ENCODE data around the gene BCAS1. TPM values are rescaled to one million over a fixed set of nuclear protein-coding genes. Genes with fewer than 3 reads are reported as not detected.

The BCAS1 gene
- total RNA-seq, 4 donors from 2014 or later = 0.35 to 1.0 TPM; not detected in 2

DNA sequence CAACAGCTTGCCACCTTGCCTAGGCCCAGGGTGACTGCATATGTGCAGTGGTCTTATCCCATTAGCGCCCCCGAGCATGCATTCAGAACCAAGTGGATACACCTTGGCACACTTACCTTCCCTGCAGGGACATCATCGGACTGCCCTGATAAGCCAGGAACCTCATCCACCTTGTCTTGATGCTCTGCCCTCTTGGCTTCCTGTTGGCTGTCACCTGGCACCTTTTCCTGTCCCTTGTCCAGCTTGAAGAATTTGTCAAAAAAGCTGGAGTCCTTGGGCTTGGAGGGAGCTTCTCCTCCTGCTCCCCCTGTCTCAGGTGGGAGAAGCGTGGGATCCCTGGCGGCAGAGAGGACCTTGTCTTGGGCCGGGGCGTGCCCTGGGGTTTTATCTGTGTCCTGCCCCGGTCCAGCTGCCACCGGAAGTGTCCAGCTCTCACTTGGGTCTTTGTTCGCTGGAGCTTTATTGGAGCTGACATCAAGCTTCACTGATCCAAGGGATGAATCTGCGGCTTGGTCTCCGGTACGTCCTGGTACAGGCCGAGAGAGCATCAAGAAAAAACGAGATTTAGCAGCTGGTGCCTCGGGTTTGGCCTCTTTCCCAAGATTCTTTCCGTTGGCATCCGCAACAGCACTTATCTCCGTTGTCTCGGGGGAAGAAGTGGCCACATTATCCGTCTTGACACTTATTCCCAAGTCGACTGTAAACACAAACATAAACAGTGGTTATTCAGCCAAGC, 42.0 kb downstream of the BCAS1 start:
- no peak for ATAC-seq
- no peak overlapping the region for H3K4me3 ChIP-seq
- H3K4me1 ChIP-seq = no peaks in the 10 kb centered on the region
- WGBS, 2 donors (ENCODE audit: low coverage in 1 of 2) = 75 to 84% methylated on average over 2 to 11 of the region's 22 CpGs
- peaks cover 16% of the 10 kb centered on the region for H3K27me3 ChIP-seq
- TF ChIP-seq, protein P1, sequence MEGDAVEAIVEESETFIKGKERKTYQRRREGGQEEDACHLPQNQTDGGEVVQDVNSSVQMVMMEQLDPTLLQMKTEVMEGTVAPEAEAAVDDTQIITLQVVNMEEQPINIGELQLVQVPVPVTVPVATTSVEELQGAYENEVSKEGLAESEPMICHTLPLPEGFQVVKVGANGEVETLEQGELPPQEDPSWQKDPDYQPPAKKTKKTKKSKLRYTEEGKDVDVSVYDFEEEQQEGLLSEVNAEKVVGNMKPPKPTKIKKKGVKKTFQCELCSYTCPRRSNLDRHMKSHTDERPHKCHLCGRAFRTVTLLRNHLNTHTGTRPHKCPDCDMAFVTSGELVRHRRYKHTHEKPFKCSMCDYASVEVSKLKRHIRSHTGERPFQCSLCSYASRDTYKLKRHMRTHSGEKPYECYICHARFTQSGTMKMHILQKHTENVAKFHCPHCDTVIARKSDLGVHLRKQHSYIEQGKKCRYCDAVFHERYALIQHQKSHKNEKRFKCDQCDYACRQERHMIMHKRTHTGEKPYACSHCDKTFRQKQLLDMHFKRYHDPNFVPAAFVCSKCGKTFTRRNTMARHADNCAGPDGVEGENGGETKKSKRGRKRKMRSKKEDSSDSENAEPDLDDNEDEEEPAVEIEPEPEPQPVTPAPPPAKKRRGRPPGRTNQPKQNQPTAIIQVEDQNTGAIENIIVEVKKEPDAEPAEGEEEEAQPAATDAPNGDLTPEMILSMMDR (IDR thresholded peaks at IDR 0.05) = no peak
- no peak for TF ChIP-seq POLR2AphosphoS5 (IDR thresholded peaks at IDR 0.05)
- TF ChIP-seq EP300 (IDR thresholded peaks at IDR 0.05) = no peak
- no peak for TF ChIP-seq POLR2A (IDR thresholded peaks at IDR 0.05)
- no peaks in the 10 kb centered on the region for H3K36me3 ChIP-seq
- no peaks in the 10 kb centered on the region for H3K9me3 ChIP-seq
- H3K27ac ChIP-seq = no peak overlapping the region

DNA sequence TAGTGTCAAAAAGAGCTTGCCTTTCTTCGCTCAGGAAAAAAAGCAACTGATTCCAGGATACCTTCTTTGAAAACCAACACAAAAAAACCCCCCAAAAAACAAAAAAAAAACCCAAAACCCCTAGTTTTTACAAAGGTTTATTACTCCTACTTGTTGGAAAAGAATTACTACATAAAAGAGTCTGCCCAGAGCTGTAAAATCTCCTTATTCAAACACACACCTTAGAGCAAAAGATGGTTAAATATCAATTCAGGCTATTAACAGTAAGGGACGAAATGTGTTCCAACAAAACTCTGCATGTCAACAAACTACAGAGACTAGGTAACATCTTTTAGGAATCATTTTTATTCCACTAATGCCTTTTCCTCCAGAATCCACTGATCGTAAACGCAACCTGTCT, 42.7 kb downstream of the BCAS1 start:
- Histone ChIP-seq H3K4me3 (no peak overlapping the region), H3K27me3 (peaks cover 16% of the 10 kb centered on the region), H3K36me3 (no peaks in the 10 kb centered on the region), H3K9me3 (no peaks in the 10 kb centered on the region), H3K27ac (no peak overlapping the region), H3K4me1 (no peaks in the 10 kb centered on the region)
- TF ChIP-seq, protein P1 (IDR thresholded peaks at IDR 0.05) = no peak
- TF ChIP-seq POLR2AphosphoS5 (IDR thresholded peaks at IDR 0.05) (no peak), POLR2A (IDR thresholded peaks at IDR 0.05) (no peak), EP300 (IDR thresholded peaks at IDR 0.05) (no peak)
- 81 to 84% methylated on average over 4 of the region's 4 CpGs for WGBS, 2 donors (ENCODE audit: low coverage in 1 of 2)
- no peak for ATAC-seq

DNA sequence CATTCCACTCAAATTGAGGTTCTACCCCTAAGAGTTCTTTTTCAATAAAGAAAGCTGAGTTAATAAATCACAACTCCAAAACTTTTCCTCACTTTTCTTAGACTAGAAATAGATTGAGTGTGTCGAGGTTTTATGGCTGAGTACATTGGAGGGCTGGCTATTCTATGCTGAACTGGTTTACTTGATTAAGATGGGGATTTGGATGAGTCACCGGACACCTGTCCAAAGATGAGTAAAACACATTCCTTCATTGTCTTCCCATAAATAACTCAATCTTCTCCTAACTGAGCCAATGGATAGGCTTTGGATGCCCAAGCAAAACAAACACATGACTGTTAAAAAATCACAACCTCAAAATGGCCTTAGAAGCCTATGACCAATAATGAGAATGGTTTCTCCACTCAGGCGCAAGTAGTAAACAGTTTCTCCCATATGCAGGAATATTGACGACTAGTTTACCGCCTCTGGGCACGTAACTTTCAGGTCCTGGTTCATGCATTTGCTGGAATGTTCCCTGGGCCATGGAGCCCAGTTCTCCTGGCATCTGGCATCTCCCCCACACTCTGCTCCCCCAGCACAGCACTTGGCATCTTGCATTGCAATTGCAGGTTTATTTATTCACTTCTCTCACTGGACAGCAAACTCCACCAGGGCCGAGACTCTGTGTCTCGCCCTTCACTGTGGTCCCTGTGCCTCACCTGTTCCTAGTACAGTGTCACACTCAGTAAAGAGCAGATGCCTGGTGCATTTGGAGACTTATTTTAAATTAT, 43.9 kb downstream of the BCAS1 start:
- no peak for ATAC-seq
- no peak overlapping the region for H3K27ac ChIP-seq
- no peaks in the 10 kb centered on the region for H3K9me3 ChIP-seq
- H3K36me3 ChIP-seq = no peaks in the 10 kb centered on the region
- H3K4me1 ChIP-seq = no peaks in the 10 kb centered on the region
- TF ChIP-seq POLR2AphosphoS5 (IDR thresholded peaks at IDR 0.05) (no peak), EP300 (IDR thresholded peaks at IDR 0.05) (no peak), POLR2A (IDR thresholded peaks at IDR 0.05) (no peak)
- TF ChIP-seq, protein P1 (IDR thresholded peaks at IDR 0.05) = no peak
- peaks cover 16% of the 10 kb centered on the region for H3K27me3 ChIP-seq
- no peak overlapping the region for H3K4me3 ChIP-seq
- WGBS, 2 donors (ENCODE audit: low coverage in 1 of 2) = 91 to 94% methylated on average over 6 to 7 of the region's 8 CpGs

DNA sequence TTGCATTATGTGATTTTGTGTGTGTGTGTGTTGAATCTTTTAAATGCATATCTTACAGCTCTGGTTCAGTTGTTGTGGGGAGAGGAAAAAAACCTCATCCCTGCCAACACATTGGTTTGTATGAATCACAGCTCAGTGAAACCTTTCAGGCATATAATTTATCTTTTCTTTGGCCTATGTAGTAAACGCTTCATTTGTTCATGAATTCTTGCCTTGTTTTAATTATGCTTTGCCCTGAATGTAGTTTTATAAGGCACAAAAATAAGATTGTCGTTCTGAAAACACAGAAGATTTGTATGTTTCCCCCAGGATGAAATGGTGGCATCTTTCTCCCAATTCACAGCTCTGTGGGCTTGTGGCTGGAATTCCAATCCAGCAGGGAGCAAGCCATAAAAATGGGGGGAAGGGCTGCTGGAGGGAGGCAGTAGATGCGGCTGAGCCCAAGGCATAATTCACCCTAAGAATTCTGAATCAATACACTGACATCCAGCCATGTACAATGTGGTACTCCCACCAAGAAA, 45.1 kb downstream of the BCAS1 start:
- no peak for ATAC-seq
- TF ChIP-seq POLR2A (IDR thresholded peaks at IDR 0.05) (no peak), POLR2AphosphoS5 (IDR thresholded peaks at IDR 0.05) (no peak), EP300 (IDR thresholded peaks at IDR 0.05) (no peak)
- TF ChIP-seq, protein P1 (IDR thresholded peaks at IDR 0.05) = no peak
- no peak overlapping the region for H3K27ac ChIP-seq
- H3K4me1 ChIP-seq = no peaks in the 10 kb centered on the region
- no peaks in the 10 kb centered on the region for H3K36me3 ChIP-seq
- peaks cover 16% of the 10 kb centered on the region for H3K27me3 ChIP-seq
- WGBS, 2 donors (ENCODE audit: low coverage in 1 of 2) = 10 to 44% methylated on average over 2 to 3 of the region's 3 CpGs
- H3K9me3 ChIP-seq = no peaks in the 10 kb centered on the region
- H3K4me3 ChIP-seq = no peak overlapping the region
